BLaER1 treated with 17β-estradiol and CSF1 and Interleukin-3, amounts not matched to agents 10 nM and 100 nM (cell line): ENCODE data around the gene CALML5.
A peak's percentile ranks its signal among the peaks of the same experiment; 100 is the strongest.

Source experiments
- H3K27ac ChIP-seq, 11 experiments: shearing (Covaris generic); formaldehyde crosslinking; 2 replicates each; pipeline ENCODE4 v1.8.1; 2022
- H3K27me3 ChIP-seq, 11 experiments: shearing (Covaris generic); formaldehyde crosslinking; 2 replicates each; pipeline ENCODE4 v1.8.1; 2022
- H3K36me3 ChIP-seq, 11 experiments: shearing (Covaris generic); formaldehyde crosslinking; 2 replicates each; pipeline ENCODE4 v1.8.1; 2022
- H3K4me1 ChIP-seq, 10 experiments: shearing (Covaris generic); formaldehyde crosslinking; 2 replicates each; pipeline ENCODE4 v1.8.1; 2022
- H3K4me2 ChIP-seq, 11 experiments: shearing (Covaris generic); formaldehyde crosslinking; 2 replicates each; pipeline ENCODE4 v1.8.1; 2022
- H3K4me3 ChIP-seq, 10 experiments: shearing (Covaris generic); formaldehyde crosslinking; 2 replicates each; pipeline ENCODE4 v1.8.1; 2022
- H3K9ac ChIP-seq, 11 experiments: shearing (Covaris generic); formaldehyde crosslinking; 2 replicates each; pipeline ENCODE4 v1.8.1; 2022
- H3K9me3 ChIP-seq, 11 experiments: shearing (Covaris generic); formaldehyde crosslinking; replicated peaks in 1 of 11; 2 replicates each; pipeline ENCODE4 v1.8.1; 2022
- H4K20me1 ChIP-seq, 11 experiments: shearing (Covaris generic); formaldehyde crosslinking; 2 replicates each; pipeline ENCODE4 v1.8.1; 2022
- Cebpa-rat ChIP-seq, 11 experiments: shearing (Covaris generic); IDR thresholded peaks; 2 replicates each; pipeline ENCODE4 v1.8.1; 2022

The CALML5 gene

GRCh38 chr10:5544216-5544805 is 44.9 kb upstream of the CALML5 start:
- no peak overlapping the region for H3K9ac ChIP-seq
- H4K20me1 ChIP-seq: no peaks in the 10 kb centered on the region
- H3K9me3 ChIP-seq: peaks cover 29 to 43% (median 37%) of the 10 kb centered on the region in 11 experiments
- H3K27me3 ChIP-seq: no peaks in the 10 kb centered on the region
- no peaks in the 10 kb centered on the region for H3K36me3 ChIP-seq
- H3K4me1 ChIP-seq: peaks cover 4 to 18% (median 10%) of the 10 kb centered on the region in 10 experiments; a peak in 14 of 20 replicates
- no peak overlapping the region for H3K4me3 ChIP-seq
- H3K27ac ChIP-seq: no peak overlapping the region
- TF ChIP-seq Cebpa-rat (IDR thresholded peaks at IDR 0.05): no peak
- no peak overlapping the region for H3K4me2 ChIP-seq

GRCh38 chr10:5543623-5544022 is 44.3 kb upstream of the CALML5 start:
- Histone ChIP-seq H3K27me3 (no peaks in the 10 kb centered on the region), H3K4me3 (no peak overlapping the region), H3K36me3 (no peaks in the 10 kb centered on the region), H3K9ac (no peak overlapping the region), H3K9me3 (peaks cover 29 to 43% (median 37%) of the 10 kb centered on the region in 11 experiments), H3K4me2 (no peak overlapping the region), H4K20me1 (no peaks in the 10 kb centered on the region), H3K27ac (no peak overlapping the region), H3K4me1 (peaks cover 4 to 21% (median 13%) of the 10 kb centered on the region in 10 experiments; a peak in 14 of 20 replicates)
- TF ChIP-seq Cebpa-rat (IDR thresholded peaks at IDR 0.05): no peak

GRCh38 chr10:5542100-5542499 is 42.7 kb upstream of the CALML5 start:
- TF ChIP-seq Cebpa-rat (IDR thresholded peaks at IDR 0.05): no peak
- peaks cover 0 to 15% (median 9%) of the 10 kb centered on the region in 10 experiments; a peak in 10 of 20 replicates for H3K4me1 ChIP-seq

GRCh38 chr10:5540891-5541290 is 41.5 kb upstream of the CALML5 start:
- Histone ChIP-seq H3K27me3 (no peaks in the 10 kb centered on the region), H4K20me1 (no peaks in the 10 kb centered on the region), H3K4me1 (peaks cover 0 to 15% (median 9%) of the 10 kb centered on the region in 10 experiments; a peak in 10 of 20 replicates), H3K9me3 (peaks cover 29 to 43% (median 37%) of the 10 kb centered on the region in 11 experiments), H3K4me2 (no peak overlapping the region), H3K27ac (no peak overlapping the region), H3K4me3 (no peak overlapping the region), H3K9ac (no peak overlapping the region), H3K36me3 (no peaks in the 10 kb centered on the region)
- TF ChIP-seq Cebpa-rat (IDR thresholded peaks at IDR 0.05): no peak

More at GRCh38 chr10:5542100-5542499, 42.7 kb upstream of the CALML5 start:
- Histone ChIP-seq H3K27me3 (no peaks in the 10 kb centered on the region), H3K36me3 (no peaks in the 10 kb centered on the region), H3K4me3 (no peak overlapping the region), H3K27ac (no peak overlapping the region), H4K20me1 (no peaks in the 10 kb centered on the region), H3K9ac (no peak overlapping the region), H3K4me2 (no peak overlapping the region), H3K9me3 (peaks cover 29 to 43% (median 37%) of the 10 kb centered on the region in 11 experiments)

- Histone ChIP-seq H3K27me3 (no peaks in the 10 kb centered on the region), H3K9me3 (peaks cover 29 to 43% (median 37%) of the 10 kb centered on the region in 11 experiments), H3K9ac (no peak overlapping the region), H3K4me3 (no peak overlapping the region), H4K20me1 (no peaks in the 10 kb centered on the region), H3K36me3 (no peaks in the 10 kb centered on the region), H3K4me1 (peaks cover 0 to 15% (median 9%) of the 10 kb centered on the region in 10 experiments; a peak in 10 of 20 replicates), H3K4me2 (peak overlapping the region in 1 of 11 experiments; percentile 55; a peak in 3 of 22 replicates), H3K27ac (no peak overlapping the region)
- TF ChIP-seq Cebpa-rat (IDR thresholded peaks at IDR 0.05): no peak
Observed at GRCh38 chr10:5540080-5540479, 40.7 kb upstream of the CALML5 start.

- H3K9ac ChIP-seq: no peak overlapping the region
- no peaks in the 10 kb centered on the region for H3K36me3 ChIP-seq
- H4K20me1 ChIP-seq: no peaks in the 10 kb centered on the region
- H3K4me1 ChIP-seq: peaks cover 0 to 15% (median 9%) of the 10 kb centered on the region in 10 experiments; a peak in 10 of 20 replicates
- peak overlapping the region in 7 of 11 experiments; percentile 9 to 55 (median 42); a peak in 12 of 22 replicates for H3K4me2 ChIP-seq
- H3K27ac ChIP-seq: no peak overlapping the region
- H3K27me3 ChIP-seq: no peaks in the 10 kb centered on the region
- H3K4me3 ChIP-seq: no peak overlapping the region
- H3K9me3 ChIP-seq: peaks cover 29 to 40% (median 36%) of the 10 kb centered on the region in 11 experiments
- no peak for TF ChIP-seq Cebpa-rat (IDR thresholded peaks at IDR 0.05)
Observed at GRCh38 chr10:5538892-5539651, 39.7 kb upstream of the CALML5 start.

GRCh38 chr10:5538446-5538845 is 39.1 kb upstream of the CALML5 start:
- Histone ChIP-seq H3K9ac (no peak overlapping the region), H3K27ac (no peak overlapping the region), H3K4me3 (no peak overlapping the region), H3K4me1 (peaks cover 0 to 15% (median 9%) of the 10 kb centered on the region in 10 experiments; a peak in 10 of 20 replicates), H3K9me3 (peaks cover 28 to 34% (median 31%) of the 10 kb centered on the region in 11 experiments), H3K36me3 (no peaks in the 10 kb centered on the region), H4K20me1 (no peaks in the 10 kb centered on the region), H3K4me2 (peak overlapping the region in 1 of 11 experiments; percentile 55; a peak in 2 of 22 replicates), H3K27me3 (no peaks in the 10 kb centered on the region)
- TF ChIP-seq Cebpa-rat (IDR thresholded peaks at IDR 0.05): no peak

- no peak for TF ChIP-seq Cebpa-rat (IDR thresholded peaks at IDR 0.05)
- Histone ChIP-seq H3K4me1 (peaks cover 0 to 15% (median 9%) of the 10 kb centered on the region in 10 experiments; a peak in 10 of 20 replicates), H3K27ac (no peak overlapping the region), H3K9ac (no peak overlapping the region), H3K36me3 (no peaks in the 10 kb centered on the region), H3K4me2 (no peak overlapping the region), H3K9me3 (peaks cover 22 to 30% (median 28%) of the 10 kb centered on the region in 11 experiments), H3K4me3 (no peak overlapping the region), H3K27me3 (no peaks in the 10 kb centered on the region), H4K20me1 (no peaks in the 10 kb centered on the region)
Observed at GRCh38 chr10:5537684-5538083, 38.3 kb upstream of the CALML5 start.

- Histone ChIP-seq H3K4me2 (no peak overlapping the region), H3K9me3 (peaks cover 12 to 19% (median 17%) of the 10 kb centered on the region in 11 experiments), H3K9ac (no peak overlapping the region), H3K27ac (no peak overlapping the region), H3K27me3 (no peaks in the 10 kb centered on the region), H3K4me1 (peaks cover 0 to 15% (median 9%) of the 10 kb centered on the region in 10 experiments; a peak in 10 of 20 replicates), H3K36me3 (no peaks in the 10 kb centered on the region), H4K20me1 (no peaks in the 10 kb centered on the region), H3K4me3 (no peak overlapping the region)
- TF ChIP-seq Cebpa-rat (IDR thresholded peaks at IDR 0.05): no peak
Observed at GRCh38 chr10:5536486-5537081, 37.2 kb upstream of the CALML5 start.
